Hepatocyte (in vitro differentiated cells): ENCODE results near the gene SHANK1. TPM values are rescaled to one million over a fixed set of nuclear protein-coding genes. Genes with fewer than 3 reads are reported as not detected.

Source experiments
- DNase-seq: peaks from one replicate; pipeline ENCODE4 v3.0.0-alpha.2; 2016; ENCODE audit warnings: low spot score
- H2AFZ ChIP-seq: fragments of 200-600 bp; sonication (generic); 2 replicates; pipeline ENCODE4 v1.6.0; 2016; ENCODE audit warnings: antibody characterized with exemption, mild to moderate bottlenecking
- H3K27ac ChIP-seq: fragments of 200-600 bp; sonication (generic); 2 replicates; pipeline ENCODE4 v1.5.1; 2016; ENCODE audit warnings: mild to moderate bottlenecking
- H3K27me3 ChIP-seq: fragments of 200-600 bp; sonication (generic); 2 replicates; pipeline ENCODE4 v1.6.1; 2016
- H3K36me3 ChIP-seq: fragments of 200-600 bp; sonication (generic); replicated peaks from 2 replicates; pipeline ENCODE4 v1.5.1; 2016; ENCODE audit warnings: low read depth; ENCODE audit not compliant: insufficient read depth
- H3K4me1 ChIP-seq: fragments of 200-600 bp; sonication (generic); 2 replicates; pipeline ENCODE4 v1.5.1; 2016; ENCODE audit warnings: mild to moderate bottlenecking, moderate library complexity; ENCODE audit not compliant: insufficient read depth
- H3K4me2 ChIP-seq: fragments of 200-600 bp; sonication (generic); 2 replicates; pipeline ENCODE4 v1.6.0; 2016
- H3K4me3 ChIP-seq: fragments of 200-600 bp; sonication (generic); 2 replicates; pipeline ENCODE4 v1.5.1; 2016; ENCODE audit warnings: mild to moderate bottlenecking
- H3K79me2 ChIP-seq: fragments of 200-600 bp; sonication (generic); 2 replicates; pipeline ENCODE4 v1.6.0; 2017; ENCODE audit warnings: mild to moderate bottlenecking
- H3K9me2 ChIP-seq: fragments of 200-600 bp; sonication (generic); replicated peaks from 2 replicates; pipeline ENCODE4 v1.6.0; 2017; ENCODE audit warnings: mild to moderate bottlenecking; ENCODE audit not compliant: insufficient read depth
- H3K9me3 ChIP-seq: fragments of 200-600 bp; sonication (generic); 2 replicates; pipeline ENCODE4 v1.5.1; 2016; ENCODE audit warnings: low read depth, mild to moderate bottlenecking
- H4K20me1 ChIP-seq: fragments of 200-600 bp; sonication (generic); 2 replicates; pipeline ENCODE4 v1.6.0; 2016; ENCODE audit warnings: mild to moderate bottlenecking; ENCODE audit not compliant: insufficient read depth, poor library complexity, severe bottlenecking
- CTCF ChIP-seq: fragments of 200-600 bp; sonication (generic); IDR thresholded peaks from 2 replicates; pipeline ENCODE4 v1.5.1; 2016; ENCODE audit warnings: antibody characterized with exemption, mild to moderate bottlenecking; ENCODE audit not compliant: poor library complexity
- EZH2 ChIP-seq: fragments of 200-600 bp; sonication (generic); IDR thresholded peaks from 2 replicates; pipeline ENCODE4 v1.6.1; 2016; ENCODE audit warnings: antibody characterized with exemption, mild to moderate bottlenecking, borderline replicate concordance
- EZH2phosphoT487 ChIP-seq: fragments of 200-600 bp; sonication (generic); IDR thresholded peaks from one replicate; pipeline ENCODE4 v1.6.1; 2018; ENCODE audit warnings: antibody characterized with exemption, mild to moderate bottlenecking, low read depth, moderate library complexity; ENCODE audit not compliant: unreplicated experiment, severe bottlenecking
- WGBS: methylation state at CpG from one replicate; pipeline ENCODE4 v1.1.6; 2016; ENCODE audit warnings: low lambda C conversion rate; ENCODE audit errors: missing lambda C conversion rate; 5-methylcytosine and 5-hydroxymethylcytosine counted together
- polyA plus RNA-seq: library from polyadenylated mRNA; unstranded; fragments of >200 nt; fragmentation: Nextera tagmentation; extraction: Ambion mirVana; gene quantifications from 2 replicates; pipeline ENCODE4 v1.2.1, GENCODE V29; 2016
- total RNA-seq: library from RNA; depleted of rRNA; stranded (reverse); fragments of >200 nt; gene quantifications from 2 replicates; pipeline ENCODE4 v1.2.3, GENCODE V29; 2014

The SHANK1 gene
- total and polyA plus RNA-seq, 2 experiments from 2014 or later = 0.56 to 2.3 TPM

GRCh38 chr19:50654882-50655281, 64.7 kb downstream of the SHANK1 start:
- H3K27me3 ChIP-seq = no peaks in the 10 kb centered on the region
- peak; percentile 52 for DNase-seq
- no peaks in the 10 kb centered on the region for H3K36me3 ChIP-seq
- H3K9me2 ChIP-seq = no peaks in the 10 kb centered on the region
- no peaks in the 10 kb centered on the region for H3K4me1 ChIP-seq
- no peak overlapping the region for H2AFZ ChIP-seq
- H3K9me3 ChIP-seq = no peaks in the 10 kb centered on the region
- no peak overlapping the region for H3K4me3 ChIP-seq
- H3K79me2 ChIP-seq = no peaks in the 10 kb centered on the region
- H3K4me2 ChIP-seq = no peak overlapping the region
- TF ChIP-seq CTCF (no peak), EZH2phosphoT487 (no peak), EZH2 (no peak)
- H3K27ac ChIP-seq = no peak overlapping the region
- no peaks in the 10 kb centered on the region for H4K20me1 ChIP-seq

GRCh38 chr19:50652722-50653121, 66.9 kb downstream of the SHANK1 start:
- Histone ChIP-seq H3K9me3 (no peaks in the 10 kb centered on the region), H3K27ac (no peak overlapping the region), H3K4me1 (no peaks in the 10 kb centered on the region), H3K4me2 (no peak overlapping the region), H2AFZ (no peak overlapping the region), H3K27me3 (no peaks in the 10 kb centered on the region), H3K9me2 (no peaks in the 10 kb centered on the region), H3K36me3 (no peaks in the 10 kb centered on the region), H4K20me1 (no peaks in the 10 kb centered on the region), H3K79me2 (no peaks in the 10 kb centered on the region), H3K4me3 (no peak overlapping the region)
- TF ChIP-seq EZH2phosphoT487 = no peak
- TF ChIP-seq CTCF = no peak
- WGBS = 84% methylated on average over 6 of the region's 6 CpGs
- no peak for DNase-seq

GRCh38 chr19:50651174-50651573, 68.4 kb downstream of the SHANK1 start:
- no peak overlapping the region for H3K4me2 ChIP-seq
- H3K9me2 ChIP-seq = no peaks in the 10 kb centered on the region
- H4K20me1 ChIP-seq = no peaks in the 10 kb centered on the region
- H3K79me2 ChIP-seq = no peaks in the 10 kb centered on the region
- H3K27me3 ChIP-seq = no peaks in the 10 kb centered on the region
- TF ChIP-seq EZH2phosphoT487 = no peak
- TF ChIP-seq EZH2 = no peak
- TF ChIP-seq CTCF = no peak
- no peaks in the 10 kb centered on the region for H3K9me3 ChIP-seq
- DNase-seq = no peak
- no peak overlapping the region for H3K27ac ChIP-seq
- no peaks in the 10 kb centered on the region for H3K36me3 ChIP-seq
- WGBS = 85% methylated on average over 2 of the region's 2 CpGs
- H3K4me3 ChIP-seq = no peak overlapping the region
- no peaks in the 10 kb centered on the region for H3K4me1 ChIP-seq
- H2AFZ ChIP-seq = no peak overlapping the region
